WTC11 (cell line): ENCODE data around the gene ADAMTS19. TPM values are rescaled to one million over a fixed set of nuclear protein-coding genes. Genes with fewer than 3 reads are reported as not detected.

Experiments used
- ATAC-seq: fragments of 200-7000 bp; cut with Tn5 transposase; 2 replicates; pipeline ENCODE4 v1.10.0; 2021; ENCODE audit warnings: mild to moderate bottlenecking, moderate library complexity
- CTCF ChIA-PET: fragments of 300-600 bp; sonication (Branson Sonifier 250); formaldehyde crosslinking; loops from one replicate; lab custom pipeline; 2021; ENCODE audit warnings: antibody characterized with exemption; lab: Charles Lee
- POLR2A ChIA-PET: fragments of 350-600 bp; sonication (Branson Sonifier 250); formaldehyde crosslinking; loops from one replicate; lab custom pipeline; 2021; ENCODE audit warnings: antibody characterized with exemption; lab: Charles Lee
- DNase-seq: peaks from one replicate; pipeline ENCODE4 v3.0.0; 2021; ENCODE audit warnings: low spot score
- H3K27ac Mint-ChIP-seq: 2 replicates; pipeline ENCODE4 v1.8.0; 2021; ENCODE audit warnings: mixed read lengths
- H3K27me3 Mint-ChIP-seq: 2 replicates; pipeline ENCODE4 v1.8.0; 2021; ENCODE audit warnings: low read depth, mild to moderate bottlenecking, moderate library complexity, mixed read lengths
- H3K36me3 Mint-ChIP-seq: 2 replicates; pipeline ENCODE4 v1.8.0; 2021; ENCODE audit warnings: mixed read lengths
- H3K4me1 Mint-ChIP-seq: 2 replicates; pipeline ENCODE4 v1.8.0; 2022; ENCODE audit warnings: mixed read lengths
- H3K4me3 Mint-ChIP-seq: 2 replicates; pipeline ENCODE4 v1.8.0; 2021; ENCODE audit warnings: mild to moderate bottlenecking, moderate library complexity, mixed read lengths
- H3K9me3 Mint-ChIP-seq: 2 replicates; pipeline ENCODE4 v1.8.0; 2021; ENCODE audit warnings: mixed read lengths
- ARID4B ChIP-seq: sonication (generic); formaldehyde crosslinking; IDR thresholded peaks from 2 replicates; pipeline ENCODE4 v1.8.0; 2023; ENCODE audit warnings: missing genetic modification reagents, mild to moderate bottlenecking, borderline replicate concordance
- ATF3 ChIP-seq: sonication (generic); formaldehyde crosslinking; conservative IDR thresholded peaks from 2 replicates; pipeline ENCODE4 v1.8.1; 2022; ENCODE audit warnings: mild to moderate bottlenecking, missing genetic modification reagents
- CREB1 ChIP-seq: sonication (generic); formaldehyde crosslinking; IDR thresholded peaks from 2 replicates; pipeline ENCODE4 v1.8.0; 2023; ENCODE audit warnings: mild to moderate bottlenecking, missing genetic modification reagents
- E2F1 ChIP-seq: sonication (generic); formaldehyde crosslinking; IDR thresholded peaks from 2 replicates; pipeline ENCODE4 v1.8.0; 2022; ENCODE audit warnings: mild to moderate bottlenecking, missing genetic modification reagents
- E2F5 ChIP-seq: sonication (generic); formaldehyde crosslinking; IDR thresholded peaks from 2 replicates; pipeline ENCODE4 v1.8.1; 2022; ENCODE audit warnings: mild to moderate bottlenecking, moderate library complexity, missing genetic modification reagents
- ETV6 ChIP-seq: sonication (generic); formaldehyde crosslinking; IDR thresholded peaks from 2 replicates; pipeline ENCODE4 v1.8.1; 2022; ENCODE audit warnings: mild to moderate bottlenecking, missing genetic modification reagents
- FOXP4 ChIP-seq: sonication (generic); formaldehyde crosslinking; IDR thresholded peaks from 2 replicates; pipeline ENCODE4 v1.8.0; 2022; ENCODE audit warnings: mild to moderate bottlenecking, missing genetic modification reagents
- HMGXB4 ChIP-seq: sonication (generic); formaldehyde crosslinking; IDR thresholded peaks from 2 replicates; pipeline ENCODE4 v1.8.1; 2023; ENCODE audit warnings: mild to moderate bottlenecking, moderate library complexity, missing genetic modification reagents
- MXD4 ChIP-seq: fragments of 250-450 bp; sonication (Bioruptor Pico); IDR thresholded peaks from 2 replicates; pipeline ENCODE4 v1.8.0; 2021; ENCODE audit warnings: mild to moderate bottlenecking, moderate library complexity, borderline replicate concordance
- NR1H2 ChIP-seq: sonication (generic); formaldehyde crosslinking; IDR thresholded peaks from 2 replicates; pipeline ENCODE4 v1.9.0; 2021; ENCODE audit warnings: mild to moderate bottlenecking, moderate library complexity, missing genetic modification reagents
- NR2C2 ChIP-seq: sonication (generic); formaldehyde crosslinking; IDR thresholded peaks from 2 replicates; pipeline ENCODE4 v1.8.0; 2022; ENCODE audit warnings: mild to moderate bottlenecking, missing genetic modification reagents
- OVOL2 ChIP-seq: fragments of 250-450 bp; sonication (Bioruptor Pico); IDR thresholded peaks from 2 replicates; pipeline ENCODE4 v1.9.0; 2021; ENCODE audit warnings: mild to moderate bottlenecking, borderline replicate concordance
- RORB ChIP-seq: fragments of 250-450 bp; sonication (Bioruptor Pico); IDR thresholded peaks from 2 replicates; pipeline ENCODE4 v1.9.0; 2021; ENCODE audit warnings: mild to moderate bottlenecking
- SMAD4 ChIP-seq: sonication (generic); formaldehyde crosslinking; IDR thresholded peaks from 2 replicates; pipeline ENCODE4 v1.8.0; 2022; ENCODE audit warnings: mild to moderate bottlenecking, missing genetic modification reagents
- SP1 ChIP-seq: sonication (generic); formaldehyde crosslinking; conservative IDR thresholded peaks from 2 replicates; pipeline ENCODE4 v1.8.1; 2022; ENCODE audit warnings: missing genetic modification reagents
- USF1 ChIP-seq: sonication (generic); formaldehyde crosslinking; IDR thresholded peaks from 2 replicates; pipeline ENCODE4 v1.8.0; 2022; ENCODE audit warnings: mild to moderate bottlenecking, missing genetic modification reagents
- USF2 ChIP-seq: sonication (generic); formaldehyde crosslinking; IDR thresholded peaks from 2 replicates; pipeline ENCODE4 v1.8.1; 2023; ENCODE audit warnings: mild to moderate bottlenecking, missing genetic modification reagents, moderate library complexity
- ZNF281 ChIP-seq: sonication (generic); formaldehyde crosslinking; IDR thresholded peaks from 2 replicates; pipeline ENCODE4 v1.8.0; 2023; ENCODE audit warnings: mild to moderate bottlenecking, missing genetic modification reagents
- ZNF317 ChIP-seq: sonication (generic); formaldehyde crosslinking; IDR thresholded peaks from 2 replicates; pipeline ENCODE4 v1.8.1; 2023; ENCODE audit warnings: low read depth, mild to moderate bottlenecking, moderate library complexity, missing genetic modification reagents, borderline replicate concordance
- ZNF423 ChIP-seq: fragments of 250-450 bp; sonication (Bioruptor Pico); IDR thresholded peaks from 2 replicates; pipeline ENCODE4 v2.1.2; 2022; ENCODE audit warnings: mild to moderate bottlenecking, moderate library complexity
- total RNA-seq: library from RNA; stranded (reverse); gene quantifications from 3 replicates; pipeline ENCODE4 v1.2.3, GENCODE V29; 2021

ADAMTS19 gene
- total RNA-seq, 1 experiment from 2014 or later, result 28.0 TPM

- ChIA-PET CTCF (no interaction called here), POLR2A (no interaction called here)
- Mint-ChIP-seq H3K27me3 (no peaks in the 10 kb centered on the region), H3K4me1 (no peaks in the 10 kb centered on the region), H3K9me3 (no peaks in the 10 kb centered on the region), H3K4me3 (no peak overlapping the region), H3K27ac (no peak overlapping the region), H3K36me3 (peaks cover 12% of the 10 kb centered on the region)
- ATAC-seq, result no peak
- no peak for DNase-seq
- no peak for TF ChIP-seq ATF3 (CRISPR knock-in tag)
- TF ChIP-seq SMAD4 (CRISPR knock-in tag), result no peak
- no peak for TF ChIP-seq ARID4B (CRISPR knock-in tag)
- no peak for TF ChIP-seq E2F1 (CRISPR knock-in tag)
- TF ChIP-seq USF2, result no peak
- TF ChIP-seq ZNF317 (CRISPR knock-in tag), result no peak
- TF ChIP-seq OVOL2 (CRISPR knock-in tag), result no peak
- no peak for TF ChIP-seq HMGXB4 (CRISPR knock-in tag)
- TF ChIP-seq NR1H2, result no peak
- TF ChIP-seq RORB (CRISPR knock-in tag), result no peak
- TF ChIP-seq ETV6, result no peak
- TF ChIP-seq USF1 (CRISPR knock-in tag), result no peak
- no peak for TF ChIP-seq ZNF423
- no peak for TF ChIP-seq ZNF281 (CRISPR knock-in tag)
- no peak for TF ChIP-seq E2F5 (CRISPR knock-in tag)
- no peak for TF ChIP-seq CREB1
- TF ChIP-seq NR2C2 (CRISPR knock-in tag), result no peak
- TF ChIP-seq FOXP4 (CRISPR knock-in tag), result no peak
- TF ChIP-seq MXD4 (CRISPR knock-in tag), result no peak
- no peak for TF ChIP-seq SP1 (CRISPR knock-in tag)
Measured at GRCh38 chr5:129619782-129620181, 159.7 kb downstream of the ADAMTS19 start.
